Choroid plexus epithelial cell (primary cell): Measurements from ENCODE around the gene ANXA2.
"Not testable (repeated sequence)": the region's sequence is repeated elsewhere in the genome, so short reads cannot be mapped to it uniquely, and the experiment has no call there.

Source experiments
- DNase-seq: peaks from one replicate; pipeline ENCODE4 v3.0.0-alpha.2; 2010; ENCODE audit warnings: low read depth
- H3K4me3 ChIP-seq: 2 replicates; pipeline ENCODE4 v1.5.1; 2011; ENCODE audit warnings: low read depth, mild to moderate bottlenecking, control low read depth, low read length, moderate library complexity
- CTCF ChIP-seq: conservative IDR thresholded peaks from 2 replicates; pipeline ENCODE4 v1.5.1; 2011; ENCODE audit warnings: low read depth, mild to moderate bottlenecking, control low read depth, inconsistent platforms, low read length, moderate library complexity

The ANXA2 gene

GRCh38 chr15:60337076-60337475 lies 60.7 kb downstream of the ANXA2 start:
- no peak for DNase-seq
- H3K4me3 ChIP-seq = no peak overlapping the region
- no peak for TF ChIP-seq CTCF

GRCh38 chr15:60335296-60335695 lies 62.5 kb downstream of the ANXA2 start:
- not testable (repeated sequence) for DNase-seq, H3K4me3 ChIP-seq

- peak; percentile 67 for DNase-seq
- TF ChIP-seq CTCF = peak; percentile 80
- H3K4me3 ChIP-seq = no peak overlapping the region
Measured at GRCh38 chr15:60328852-60329443, 68.8 kb downstream of the ANXA2 start.

GRCh38 chr15:60326824-60327654 lies 70.7 kb downstream of the ANXA2 start:
- peak; percentile 78 for DNase-seq
- peak; percentile 83 for TF ChIP-seq CTCF
- H3K4me3 ChIP-seq = no peak overlapping the region

GRCh38 chr15:60326343-60326742 lies 71.4 kb downstream of the ANXA2 start:
- no peak for DNase-seq
- TF ChIP-seq CTCF = no peak
- H3K4me3 ChIP-seq = no peak overlapping the region

- no peak overlapping the region for H3K4me3 ChIP-seq
- DNase-seq = no peak
- no peak for TF ChIP-seq CTCF
Measured at GRCh38 chr15:60325905-60326304, 71.9 kb downstream of the ANXA2 start.

- H3K4me3 ChIP-seq = no peak overlapping the region
- peak; percentile 60 for DNase-seq
- TF ChIP-seq CTCF = no peak
Measured at GRCh38 chr15:60324706-60325438, 72.9 kb downstream of the ANXA2 start.
